Gastroesophageal sphincter (tissue), 3 donors: ENCODE measurements around the gene ZNF595.
"Not testable (repeated sequence)": the region's sequence is repeated elsewhere in the genome, so short reads cannot be mapped to it uniquely, and the experiment has no call there.

Source experiments
- CTCF ChIP-seq, 4 experiments: fragments of 200-600 bp in 2 of 4; fragments of 450-650 bp in 2 of 4; sonication (generic) in 1 of 4; IDR thresholded peaks; one replicate each; pipeline ENCODE4 v1.5.1; 2017 to 2019; ENCODE audit warnings: antibody characterized with exemption in 4 of 4, mild to moderate bottlenecking in 2 of 4, moderate library complexity in 2 of 4
- POLR2A ChIP-seq, 2 donors: fragments of 450-650 bp; IDR thresholded peaks; one replicate each; pipeline ENCODE4 v1.6.1; 2017; ENCODE audit warnings: antibody characterized with exemption in 2 of 2, mild to moderate bottlenecking in 2 of 2, moderate library complexity in 1 of 2
- POLR2AphosphoS5 ChIP-seq: sonication (generic); formaldehyde crosslinking; IDR thresholded peaks from one replicate; pipeline ENCODE4 v1.6.1; 2017; ENCODE audit warnings: antibody characterized with exemption

GRCh38 chr4:43375-43774, 9.7 kb upstream of the ZNF595 start:
- TF ChIP-seq CTCF (IDR thresholded peaks at IDR 0.05); POLR2AphosphoS5; POLR2A (IDR thresholded peaks at IDR 0.05): not testable (repeated sequence)
